CD4-positive, alpha-beta T cell (primary cell): ENCODE results near the gene CADPS. TPM values are rescaled to one million over a fixed set of nuclear protein-coding genes. Genes with fewer than 3 reads are reported as not detected.

Experiments
- ATAC-seq: fragments of 200-7000 bp; cut with Tn5 transposase; one replicate; pipeline ENCODE4 v1.10.0; 2022; ENCODE audit warnings: mild to moderate bottlenecking; ENCODE audit not compliant: poor library complexity
- CTCF ChIA-PET: fragments of 350-600 bp; sonication (Branson Sonifier 250); formaldehyde crosslinking; loops from one replicate; lab custom pipeline; 2021; ENCODE audit warnings: antibody characterized with exemption, inconsistent platforms; lab: Charles Lee
- POLR2A ChIA-PET: fragments of 350-600 bp; sonication (Branson Sonifier 250); formaldehyde crosslinking; loops from one replicate; lab custom pipeline; 2021; ENCODE audit warnings: antibody characterized with exemption, inconsistent platforms; lab: Charles Lee
- DNase-seq, 14 experiments: peaks; one replicate each; pipeline ENCODE4 v3.0.0-alpha.2; 2013 to 2020; ENCODE audit warnings: mixed read lengths in 2 of 14
- H3K27ac ChIP-seq, 2 donors: one replicate each; pipeline versions ENCODE4 v1.5.1 to v1.7.0; 2013; ENCODE audit warnings: low read length in 2 of 2, low read depth in 1 of 2, mild to moderate bottlenecking in 1 of 2
- H3K27me3 ChIP-seq, 2 experiments: 1 replicate in 1 of 2; 2 replicates in 1 of 2; pipeline versions ENCODE4 v1.6.1 to v1.7.0; 2013; ENCODE audit warnings: low read length in 2 of 2, control low read depth in 1 of 2, mild to moderate bottlenecking in 1 of 2, moderate library complexity in 1 of 2; ENCODE audit not compliant: insufficient read depth in 2 of 2, control insufficient read depth in 1 of 2
- H3K36me3 ChIP-seq: one replicate; pipeline ENCODE4 v1.6.1; 2013; ENCODE audit warnings: low read length, control low read depth; ENCODE audit not compliant: insufficient read depth
- H3K4me1 ChIP-seq: one replicate; pipeline ENCODE4 v1.6.1; 2013; ENCODE audit warnings: low read length, control low read depth; ENCODE audit not compliant: insufficient read depth
- H3K4me3 ChIP-seq: one replicate; pipeline ENCODE4 v1.5.1; 2013; ENCODE audit warnings: mild to moderate bottlenecking, low read length, moderate library complexity
- H3K9me3 ChIP-seq, 2 experiments: 1 replicate in 1 of 2; 2 replicates in 1 of 2; pipeline versions ENCODE4 v1.6.1 to v1.7.0; 2013; ENCODE audit warnings: low read length in 2 of 2, mild to moderate bottlenecking in 2 of 2, control low read depth in 1 of 2, moderate library complexity in 1 of 2; ENCODE audit not compliant: control insufficient read depth in 1 of 2, insufficient read depth in 1 of 2
- H3K27ac Mint-ChIP-seq: one replicate; pipeline ENCODE4 v1.8.0; 2020; ENCODE audit warnings: mixed read lengths
- H3K27me3 Mint-ChIP-seq: one replicate; pipeline ENCODE4 v1.8.0; 2021; ENCODE audit warnings: mixed read lengths
- H3K36me3 Mint-ChIP-seq: one replicate; pipeline ENCODE4 v1.8.0; 2021; ENCODE audit warnings: low read depth, mixed read lengths
- H3K4me1 Mint-ChIP-seq: one replicate; pipeline ENCODE4 v1.8.0; 2021; ENCODE audit warnings: low read depth, mixed read lengths
- H3K4me3 Mint-ChIP-seq: one replicate; pipeline ENCODE4 v1.8.0; 2020; ENCODE audit warnings: mild to moderate bottlenecking, mixed read lengths
- H3K9me3 Mint-ChIP-seq: one replicate; pipeline ENCODE4 v1.8.0; 2020; ENCODE audit warnings: mixed read lengths
- intact Hi-C, 2 experiments: fragments of 100-400 bp; cut with DNase I in 1 of 2; cut with micrococcal nuclease in 1 of 2; formaldehyde crosslinking; loops; one replicate each; pipeline versions ENCODE4 v1.15.1 to v1.9.0; 2023 to 2025; cut with DNase I, micrococcal nuclease
- total RNA-seq, 174 experiments: library from RNA in 2 of 174; stranded (reverse) in 2 of 174; gene quantifications; one replicate each; pipeline ENCODE4 v1.2.3 and lab custom pipeline; 2021 to 2026
- TF ChIP-seq, protein P1 (sequence below): fragments of 200-600 bp; IDR thresholded peaks from one replicate; pipeline ENCODE4 v1.8.0; 2022; ENCODE audit warnings: antibody characterized with exemption, mild to moderate bottlenecking

Gene CADPS
- total RNA-seq, 2 experiments from 2014 or later = not detected

GRCh38 chr3:62898530-62899496 is 23.6 kb upstream of the CADPS start:
- Histone ChIP-seq H3K27me3 (no peaks in the 10 kb centered on the region), H3K4me1 (no peaks in the 10 kb centered on the region), H3K27ac (no peak overlapping the region), H3K9me3 (no peaks in the 10 kb centered on the region), H3K4me3 (no peak overlapping the region), H3K36me3 (no peaks in the 10 kb centered on the region)
- no peaks in the 10 kb centered on the region for H3K4me1 Mint-ChIP-seq
- H3K4me3 Mint-ChIP-seq = no peak overlapping the region
- intact Hi-C loops = no loop called here
- H3K9me3 Mint-ChIP-seq = peaks cover 2% of the 10 kb centered on the region
- H3K27ac Mint-ChIP-seq = no peak overlapping the region
- ChIA-PET CTCF (no interaction called here), POLR2A (no interaction called here)
- ATAC-seq = no peak
- no peak for DNase-seq
- TF ChIP-seq, protein P1, sequence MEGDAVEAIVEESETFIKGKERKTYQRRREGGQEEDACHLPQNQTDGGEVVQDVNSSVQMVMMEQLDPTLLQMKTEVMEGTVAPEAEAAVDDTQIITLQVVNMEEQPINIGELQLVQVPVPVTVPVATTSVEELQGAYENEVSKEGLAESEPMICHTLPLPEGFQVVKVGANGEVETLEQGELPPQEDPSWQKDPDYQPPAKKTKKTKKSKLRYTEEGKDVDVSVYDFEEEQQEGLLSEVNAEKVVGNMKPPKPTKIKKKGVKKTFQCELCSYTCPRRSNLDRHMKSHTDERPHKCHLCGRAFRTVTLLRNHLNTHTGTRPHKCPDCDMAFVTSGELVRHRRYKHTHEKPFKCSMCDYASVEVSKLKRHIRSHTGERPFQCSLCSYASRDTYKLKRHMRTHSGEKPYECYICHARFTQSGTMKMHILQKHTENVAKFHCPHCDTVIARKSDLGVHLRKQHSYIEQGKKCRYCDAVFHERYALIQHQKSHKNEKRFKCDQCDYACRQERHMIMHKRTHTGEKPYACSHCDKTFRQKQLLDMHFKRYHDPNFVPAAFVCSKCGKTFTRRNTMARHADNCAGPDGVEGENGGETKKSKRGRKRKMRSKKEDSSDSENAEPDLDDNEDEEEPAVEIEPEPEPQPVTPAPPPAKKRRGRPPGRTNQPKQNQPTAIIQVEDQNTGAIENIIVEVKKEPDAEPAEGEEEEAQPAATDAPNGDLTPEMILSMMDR = no peak
- no peaks in the 10 kb centered on the region for H3K27me3 Mint-ChIP-seq
- H3K36me3 Mint-ChIP-seq = no peaks in the 10 kb centered on the region

DNA sequence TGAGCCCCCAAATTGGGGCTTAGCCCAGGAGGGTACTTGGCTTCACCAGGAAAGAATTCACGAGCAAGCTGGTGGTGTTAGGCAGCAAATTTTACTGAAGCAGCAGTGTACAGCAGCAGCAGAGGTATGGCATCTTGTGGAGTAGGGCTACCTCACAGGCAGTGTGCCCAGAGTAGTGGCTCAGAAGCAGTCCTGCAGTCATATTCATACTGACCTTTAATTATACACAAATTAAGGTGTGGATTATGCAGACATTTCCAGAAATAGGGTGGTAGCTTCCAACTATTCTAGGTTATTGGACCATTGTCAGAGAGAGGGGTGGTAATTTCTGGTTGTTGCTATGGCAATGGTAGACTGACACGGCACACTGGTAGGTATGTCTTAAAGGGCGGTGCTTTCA is 20.7 kb upstream of the CADPS start:
- no peaks in the 10 kb centered on the region for H3K4me1 ChIP-seq
- intact Hi-C loops = no loop called here
- Mint-ChIP-seq H3K27ac (no peak overlapping the region), H3K27me3 (no peaks in the 10 kb centered on the region), H3K4me1 (no peaks in the 10 kb centered on the region), H3K36me3 (no peaks in the 10 kb centered on the region), H3K4me3 (no peak overlapping the region), H3K9me3 (no peaks in the 10 kb centered on the region)
- no peaks in the 10 kb centered on the region for H3K36me3 ChIP-seq
- H3K9me3 ChIP-seq = peaks cover 0 to 4% of the 10 kb centered on the region in 2 experiments
- no peak for ATAC-seq
- H3K4me3 ChIP-seq = no peak overlapping the region
- H3K27ac ChIP-seq = no peak overlapping the region
- ChIA-PET POLR2A (no interaction called here), CTCF (no interaction called here)
- TF ChIP-seq, protein P1 = no peak
- no peak for DNase-seq
- no peaks in the 10 kb centered on the region for H3K27me3 ChIP-seq

DNA sequence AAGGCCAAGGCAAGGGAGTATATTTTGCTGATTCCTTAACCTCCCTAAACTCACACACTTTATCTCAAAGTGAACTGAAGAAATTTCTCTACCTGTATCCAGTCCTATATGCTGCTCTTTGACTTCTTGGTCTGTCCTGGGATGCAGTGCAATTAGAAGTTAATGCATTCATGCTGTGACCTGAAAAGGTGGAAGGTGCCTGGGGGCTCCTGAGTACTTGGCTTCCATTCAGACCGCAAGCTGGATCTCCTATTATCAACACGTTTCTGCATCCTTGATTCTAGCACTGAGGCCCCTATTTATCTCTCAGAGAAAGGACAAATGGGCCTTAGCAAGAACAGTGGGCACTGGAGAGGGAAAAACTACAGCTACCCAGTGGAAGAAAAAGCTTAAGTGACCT is 17.7 kb upstream of the CADPS start:
- ATAC-seq = no peak
- CTCF ChIA-PET = no interaction called here
- intact Hi-C loops = no loop called here

More for the DNA sequence above, 17.7 kb upstream of the CADPS start:
- Mint-ChIP-seq H3K27ac (no peak overlapping the region), H3K27me3 (no peaks in the 10 kb centered on the region), H3K36me3 (no peaks in the 10 kb centered on the region), H3K4me3 (no peak overlapping the region), H3K4me1 (no peaks in the 10 kb centered on the region), H3K9me3 (no peaks in the 10 kb centered on the region)
- POLR2A ChIA-PET = no interaction called here
- Histone ChIP-seq H3K9me3 (peaks cover 0 to 4% of the 10 kb centered on the region in 2 experiments), H3K36me3 (no peaks in the 10 kb centered on the region), H3K27me3 (no peaks in the 10 kb centered on the region), H3K4me1 (no peaks in the 10 kb centered on the region), H3K4me3 (no peak overlapping the region), H3K27ac (no peak overlapping the region)
- TF ChIP-seq, protein P1 = no peak
- no peak for DNase-seq
